ENCODE measurements around the gene SORCS1.
"Not testable (repeated sequence)": the region's sequence is repeated elsewhere in the genome, so short reads cannot be mapped to it uniquely, and the experiment has no call there.

Gene SORCS1

DNA sequence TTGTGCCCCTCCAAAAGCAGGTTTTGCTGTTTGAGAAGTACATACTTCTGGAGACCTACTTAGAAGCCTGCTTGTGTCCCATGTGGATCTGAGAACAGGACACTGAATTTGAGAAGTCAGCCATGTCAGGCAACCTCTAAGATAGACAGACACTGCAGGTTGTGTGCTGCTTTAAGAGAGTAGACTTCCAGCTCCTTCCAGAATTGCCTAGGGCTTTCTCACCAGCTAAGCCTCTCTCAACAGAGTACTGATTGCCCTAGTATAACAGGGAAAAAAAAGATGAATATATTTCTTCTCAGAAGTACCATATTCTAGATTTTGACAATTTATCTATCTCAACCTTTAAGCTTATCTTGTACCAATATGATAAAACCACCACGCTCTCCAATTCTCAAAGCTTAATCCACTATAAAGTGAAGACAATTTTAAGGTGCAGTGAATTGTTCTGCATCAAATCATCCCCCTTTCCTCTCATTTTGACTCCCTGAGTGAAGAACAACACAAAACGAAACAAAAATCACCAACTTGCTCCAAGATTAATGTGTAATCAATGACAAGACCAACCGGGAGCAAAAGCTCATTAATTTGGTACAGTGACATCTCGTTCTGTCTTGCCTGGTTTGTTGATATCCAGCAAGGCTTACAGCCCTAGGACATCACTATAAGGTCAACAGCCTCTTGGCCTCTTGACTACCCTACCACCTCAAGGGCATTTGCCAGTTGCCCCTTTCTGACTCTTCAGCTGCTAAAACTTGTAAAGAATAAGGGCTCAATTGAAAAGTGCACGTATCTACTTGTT, 214.6 kb downstream of the SORCS1 start:
- no peak for FAIRE-seq
- no peak for DNase-seq (ENCODE audit: low spot score)

DNA sequence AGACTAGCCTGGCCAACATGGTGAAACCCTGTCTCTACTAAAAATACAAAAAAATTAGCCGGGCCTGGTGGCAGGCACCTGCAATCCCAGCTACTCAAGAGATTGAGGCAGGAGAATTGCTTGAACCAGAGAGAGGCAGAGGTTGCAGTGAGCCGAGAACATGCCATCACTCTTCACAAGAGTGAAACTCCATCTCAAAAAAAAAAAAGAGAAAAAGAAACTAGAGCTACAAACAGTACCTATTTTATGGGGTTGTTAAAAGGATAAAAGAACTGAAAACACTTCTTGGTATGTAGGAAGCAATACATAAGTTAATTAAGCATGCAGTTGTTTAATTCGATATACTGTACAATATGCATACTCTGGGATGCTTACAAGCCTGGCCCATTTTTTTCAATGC, 216.9 kb downstream of the SORCS1 start:
- FAIRE-seq (no peak), DNase-seq (ENCODE audit: low spot score) (no peak)

DNA sequence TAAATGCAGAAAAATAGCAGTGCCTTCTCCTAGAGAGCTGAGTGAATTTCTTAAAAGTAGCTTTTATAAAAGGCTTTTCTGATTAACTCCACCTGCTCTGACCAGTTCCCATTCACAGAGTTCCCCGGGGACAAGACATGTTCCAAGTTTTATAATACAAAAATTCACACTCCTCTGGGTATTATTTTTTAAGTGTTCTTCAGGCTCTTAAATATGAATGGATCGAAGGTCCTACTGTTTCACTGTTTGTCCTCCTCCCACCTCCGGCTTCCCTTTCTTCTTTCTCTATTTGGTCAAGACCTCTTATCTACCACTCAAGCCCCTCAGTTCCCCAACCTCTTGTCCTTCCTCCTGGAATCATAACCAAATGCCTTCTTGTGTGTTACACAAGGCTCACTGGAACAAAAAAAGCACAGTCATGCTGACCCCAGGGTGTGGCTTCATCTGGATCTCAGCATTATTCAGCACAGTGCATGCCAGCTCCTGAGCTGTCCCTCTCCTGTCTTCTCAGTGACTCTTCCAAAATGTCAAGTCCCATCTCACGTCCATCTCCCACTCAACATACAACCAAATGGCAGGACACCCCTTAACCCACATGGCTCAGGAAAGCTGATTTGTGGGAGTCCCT, 222.4 kb downstream of the SORCS1 start:
- FAIRE-seq (no peak), DNase-seq (ENCODE audit: low spot score) (no peak)

DNA sequence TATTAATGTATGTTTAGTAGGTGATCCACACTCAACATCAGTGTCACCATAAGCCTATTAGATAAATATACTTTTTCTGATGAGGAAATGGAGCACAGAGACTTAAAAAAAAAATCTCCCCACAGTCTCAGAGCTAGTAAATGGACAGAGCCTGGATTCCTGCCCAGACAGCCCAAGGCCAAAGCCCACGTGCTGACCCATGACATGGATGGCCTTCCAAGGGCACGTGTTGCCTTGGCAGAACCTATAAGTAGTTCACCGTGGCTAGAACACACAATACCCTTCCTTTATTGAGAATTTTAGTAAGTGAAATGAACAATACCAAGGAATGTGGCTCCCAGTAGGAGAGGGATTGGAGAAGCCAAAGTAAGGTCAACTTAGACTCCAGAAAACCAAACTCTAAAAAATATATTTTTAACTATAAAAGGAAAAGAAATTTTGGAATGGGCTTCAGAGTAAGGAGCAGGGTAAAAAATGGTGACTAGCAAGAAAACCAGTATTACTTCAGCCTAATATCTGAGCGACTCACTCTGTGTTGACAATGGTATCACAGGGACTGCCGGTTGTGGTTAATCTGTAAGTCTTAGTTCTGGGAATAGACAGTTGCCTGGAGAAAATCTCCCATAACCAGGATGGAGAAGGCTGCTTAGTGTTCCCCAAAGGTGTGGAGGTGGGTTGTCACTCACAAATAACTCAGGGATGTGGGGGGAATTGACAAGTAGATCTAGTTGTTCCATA, 223.0 kb downstream of the SORCS1 start:
- no peak for DNase-seq (ENCODE audit: low spot score)
- no peak for FAIRE-seq

- no peak for FAIRE-seq
Measured at GRCh38 chr10:106938513-106938912, 226.0 kb downstream of the SORCS1 start.

GRCh38 chr10:106935978-106936451, 228.5 kb downstream of the SORCS1 start:
- FAIRE-seq (no peak), DNase-seq (ENCODE audit: low spot score) (no peak)

More at GRCh38 chr10:106938513-106938912, 226.0 kb downstream of the SORCS1 start:
- DNase-seq (ENCODE audit: low spot score) = no peak

- FAIRE-seq (no peak), DNase-seq (ENCODE audit: low spot score) (no peak)
Measured at GRCh38 chr10:106931853-106932249, 232.7 kb downstream of the SORCS1 start.

DNA sequence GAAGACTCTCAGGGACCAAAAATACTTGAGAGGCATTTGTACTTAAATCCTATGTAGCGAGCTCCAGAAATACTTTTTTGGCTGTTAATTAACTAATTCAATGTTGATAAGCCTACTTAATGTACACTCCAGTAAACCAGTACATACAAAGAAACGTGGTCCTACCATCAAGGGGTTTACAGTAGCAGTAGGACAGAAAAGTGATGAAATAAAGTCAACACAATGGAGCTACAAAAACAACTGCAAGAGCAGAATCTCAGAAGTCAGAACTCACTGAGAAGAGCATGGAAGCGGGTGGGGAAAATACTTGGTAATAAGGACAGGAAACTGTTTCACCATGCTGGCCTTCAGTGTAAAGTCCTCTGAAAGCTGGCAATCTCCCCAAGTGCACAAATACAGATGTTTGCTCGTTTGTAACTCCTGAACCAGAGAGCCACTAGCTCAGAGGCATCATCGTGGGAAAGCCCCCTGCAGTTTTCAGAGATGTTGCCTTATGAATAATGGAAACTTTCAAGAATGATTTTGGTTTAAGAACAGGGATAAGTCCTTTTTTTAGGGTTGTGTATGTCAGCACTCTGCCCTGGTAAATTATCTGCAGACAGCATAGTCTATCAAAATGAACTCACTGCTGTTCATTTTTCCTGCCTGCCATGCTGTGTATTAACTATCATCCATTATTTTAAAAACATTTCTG, 233.2 kb downstream of the SORCS1 start:
- FAIRE-seq (no peak), DNase-seq (ENCODE audit: low spot score) (no peak)

DNA sequence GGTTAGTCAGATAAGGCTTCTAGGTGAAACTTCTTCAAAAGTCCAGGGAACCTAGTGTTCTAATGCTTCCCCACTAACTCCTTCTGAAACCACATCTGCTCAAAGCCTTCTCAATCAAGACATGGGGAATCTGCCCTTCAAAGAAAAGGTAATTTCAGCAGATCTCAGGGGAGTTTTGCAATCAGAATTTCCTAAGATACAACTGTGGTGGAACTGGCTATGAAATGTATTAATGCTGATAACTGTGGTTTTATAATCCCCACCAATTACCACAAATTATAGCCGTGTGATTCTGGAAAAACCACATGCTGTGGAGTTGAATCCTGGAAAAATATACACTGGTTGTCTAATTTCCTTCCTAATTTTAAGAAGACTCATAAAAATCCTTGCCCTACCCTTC, 233.8 kb downstream of the SORCS1 start:
- DNase-seq (ENCODE audit: low spot score) (no peak), FAIRE-seq (no peak)

DNA sequence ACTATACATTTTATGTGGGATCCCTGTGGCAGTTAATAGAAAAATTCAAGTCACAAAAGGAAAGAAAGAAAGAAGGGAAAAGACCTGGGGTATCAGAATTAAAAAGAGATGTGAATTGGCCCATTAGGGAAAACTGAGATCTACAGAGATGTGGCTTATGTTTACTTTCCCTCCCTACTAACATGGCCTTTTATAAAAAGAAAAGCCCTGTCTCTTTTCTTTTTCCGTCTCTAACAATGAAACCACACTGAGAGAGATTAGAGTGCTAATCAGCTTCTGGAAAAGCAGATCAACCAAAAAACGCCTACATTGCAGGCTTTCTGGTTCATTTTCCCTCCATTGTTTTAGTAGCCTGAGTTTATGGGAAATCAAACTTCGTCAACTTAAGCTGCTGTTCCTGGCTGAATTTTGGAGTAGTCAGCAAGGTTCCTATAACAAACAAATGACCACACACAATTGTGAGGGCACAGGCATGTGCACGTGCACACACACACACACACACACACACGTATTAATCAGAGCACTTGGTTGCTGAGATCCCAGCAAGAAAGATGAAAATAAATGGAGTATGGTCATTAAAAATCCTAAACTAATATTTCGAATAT, 235.1 kb downstream of the SORCS1 start:
- DNase-seq (ENCODE audit: low spot score) (no peak), FAIRE-seq (no peak)

GRCh38 chr10:106928151-106928550, 236.4 kb downstream of the SORCS1 start:
- FAIRE-seq; DNase-seq (ENCODE audit: low spot score): not testable (repeated sequence)

DNA sequence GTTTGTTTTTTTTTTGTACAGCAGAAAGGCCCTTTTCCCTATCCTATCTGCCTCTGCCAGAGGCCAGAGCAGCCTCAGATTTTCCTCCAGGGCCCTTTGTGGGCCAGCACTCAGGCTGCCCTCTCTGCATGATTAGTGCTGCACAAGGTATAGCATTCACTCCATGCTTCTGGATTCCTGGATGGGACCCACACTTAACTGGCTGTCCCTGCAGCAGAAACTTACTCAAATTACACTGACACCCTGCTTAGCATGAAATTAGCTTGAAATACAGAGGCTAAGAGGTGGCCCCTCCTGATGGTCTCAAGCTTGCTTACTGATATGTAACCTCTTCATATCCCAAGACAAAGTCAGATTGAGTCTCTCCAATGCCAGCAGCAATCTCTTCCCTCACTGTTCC, 239.3 kb downstream of the SORCS1 start:
- FAIRE-seq = no peak
- DNase-seq (ENCODE audit: low spot score) = no peak

- no peak for DNase-seq (ENCODE audit: low spot score)
- FAIRE-seq = no peak
Measured at GRCh38 chr10:106920538-106920937, 244.0 kb downstream of the SORCS1 start.

- DNase-seq (ENCODE audit: low spot score) (no peak), FAIRE-seq (no peak)
Measured at GRCh38 chr10:106919871-106920282, 244.6 kb downstream of the SORCS1 start.

- FAIRE-seq (no peak), DNase-seq (ENCODE audit: low spot score) (no peak)
Measured at GRCh38 chr10:106917452-106918055, 247.0 kb downstream of the SORCS1 start.

DNA sequence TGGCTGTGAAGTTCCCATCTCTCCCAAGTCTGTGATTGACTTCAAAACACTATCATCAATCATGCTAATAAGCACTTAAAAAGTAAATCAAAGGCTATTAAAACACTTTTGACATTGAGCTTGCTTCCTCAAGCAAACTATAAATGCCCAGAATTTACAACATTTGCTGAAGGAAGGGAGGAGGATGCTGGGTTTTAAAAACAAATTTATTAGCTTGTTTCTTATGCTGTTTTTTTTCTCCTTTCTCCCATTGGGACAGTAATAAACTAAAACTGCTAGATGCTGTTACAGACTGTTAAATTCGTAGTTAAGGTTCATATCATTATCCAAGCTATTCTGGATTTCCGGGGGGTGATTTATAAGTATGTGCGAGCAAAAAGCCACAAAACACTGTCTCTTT, 250.5 kb downstream of the SORCS1 start:
- FAIRE-seq = no peak
- no peak for DNase-seq (ENCODE audit: low spot score)

- FAIRE-seq (no peak), DNase-seq (ENCODE audit: low spot score) (no peak)
Measured at GRCh38 chr10:106913348-106913747, 251.2 kb downstream of the SORCS1 start.

- FAIRE-seq = no peak
- no peak for DNase-seq (ENCODE audit: low spot score)
Measured at GRCh38 chr10:106911096-106911495, 253.4 kb downstream of the SORCS1 start.

- DNase-seq (ENCODE audit: low spot score) (no peak), FAIRE-seq (no peak)
Measured at GRCh38 chr10:106910666-106911065, 253.8 kb downstream of the SORCS1 start.

- FAIRE-seq (no peak), DNase-seq (ENCODE audit: low spot score) (no peak)
Measured at GRCh38 chr10:106908225-106908624, 256.3 kb downstream of the SORCS1 start.

DNA sequence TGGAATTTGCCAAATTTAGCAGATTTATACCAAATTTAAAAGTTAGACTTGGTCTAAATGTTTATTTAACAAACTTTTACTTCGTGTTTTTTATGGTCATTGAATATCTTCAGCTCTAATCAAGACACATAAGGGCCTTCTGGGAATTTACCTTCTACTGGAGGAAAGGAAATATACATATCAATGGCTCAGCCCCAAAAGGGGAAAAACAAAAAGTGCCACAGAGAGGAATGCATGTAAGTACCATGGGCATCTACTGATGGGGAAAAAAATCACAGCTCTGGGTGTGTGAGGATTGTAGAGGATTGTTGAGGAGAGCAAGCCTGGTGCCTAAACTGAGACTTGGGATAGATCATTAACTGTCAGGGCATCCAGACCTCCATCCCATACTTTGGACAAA, 260.3 kb downstream of the SORCS1 start:
- no peak for FAIRE-seq
- DNase-seq (ENCODE audit: low spot score) = no peak

All from RCC 7860 (cell line).